Lower leg skin (tissue), 4 donors: ENCODE measurements around the gene KLHDC4. TPM values are rescaled to one million over a fixed set of nuclear protein-coding genes. Genes with fewer than 3 reads are reported as not detected.
A peak's percentile ranks its signal among the peaks of the same experiment; 100 is the strongest.
"Not testable (repeated sequence)": the region's sequence is repeated elsewhere in the genome, so short reads cannot be mapped to it uniquely, and the experiment has no call there.

Source experiments
- DNase-seq, 2 donors: peaks; one replicate each; pipeline ENCODE4 v3.0.0-alpha.2; 2019; ENCODE audit warnings: low spot score in 2 of 2
- H3K4me3 ChIP-seq: fragments of 200-600 bp; sonication (generic); 2 replicates; pipeline ENCODE4 v1.5.1; 2017; ENCODE audit warnings: mild to moderate bottlenecking, low read depth; ENCODE audit not compliant: poor library complexity, severe bottlenecking
- CTCF ChIP-seq, 3 donors: fragments of 450-650 bp; IDR thresholded peaks; one replicate each; pipeline ENCODE4 v1.5.1; 2016; ENCODE audit warnings: antibody characterized with exemption in 3 of 3, mild to moderate bottlenecking in 3 of 3, moderate library complexity in 2 of 3
- POLR2A ChIP-seq, 2 donors: fragments of 450-650 bp; IDR thresholded peaks; one replicate each; pipeline ENCODE4 v1.6.1; 2016 to 2017; ENCODE audit warnings: antibody characterized with exemption in 2 of 2, mild to moderate bottlenecking in 1 of 2, moderate library complexity in 1 of 2
- WGBS, 2 donors: methylation state at CpG; one replicate each; pipeline ENCODE4 v1.1.5; 2018; 5-methylcytosine and 5-hydroxymethylcytosine counted together
- intact Hi-C: fragments of 100-400 bp; cut with DNase I; formaldehyde crosslinking; loops from one replicate; pipeline ENCODE4 v1.15.0; 2023; ENCODE audit warnings: low total_unique reads
- total RNA-seq, 4 donors: library from RNA; depleted of rRNA; stranded (reverse); fragments of >200 nt; gene quantifications; one replicate each; pipeline ENCODE4 v1.1.0, GENCODE V29; 2016

Gene KLHDC4
- 10 to 100 TPM; 25.8 to 70.0 (median 38.1) TPM for total RNA-seq

DNA sequence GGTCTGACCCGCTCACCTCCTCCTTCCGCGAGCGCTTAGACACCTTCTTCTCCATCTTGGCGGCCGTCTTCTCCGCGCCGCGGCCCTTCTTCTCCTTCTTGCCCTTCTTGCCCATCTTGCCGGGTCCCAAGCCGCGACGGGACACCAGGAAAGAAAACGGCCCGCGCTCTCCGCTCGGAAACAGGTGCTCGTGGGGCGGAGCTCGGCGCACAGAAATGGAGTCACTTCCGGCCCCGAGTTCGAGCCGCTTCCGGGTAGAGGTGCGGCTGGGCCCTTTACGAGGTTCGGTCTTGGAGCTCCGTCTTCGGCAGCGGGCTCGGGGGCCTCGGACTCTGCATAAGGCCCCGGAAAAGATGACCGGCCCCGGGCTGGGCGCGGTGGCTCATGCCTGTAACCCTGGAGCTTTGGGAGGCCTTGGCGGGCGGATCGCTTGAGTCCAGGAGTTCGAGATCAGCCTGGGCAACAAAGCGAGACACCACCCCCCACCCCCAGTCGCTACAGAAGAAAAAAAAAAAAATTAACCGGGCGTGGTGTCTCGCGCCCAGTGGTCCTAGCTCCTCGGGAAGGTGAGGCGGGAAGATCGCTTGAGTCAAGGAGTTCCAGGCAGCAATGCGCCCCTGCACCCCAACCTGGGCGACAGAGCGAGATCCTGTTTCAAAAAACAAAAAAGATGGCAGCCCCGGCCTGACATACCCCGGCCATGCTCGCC is at the start of gene KLHDC4:
TSS of gene KLHDC4 (minus strand) at position 211 of the 709 bp plus-strand sequence. CDS start at position 115, 96 bp downstream.
- H3K4me3 ChIP-seq = peak within 1 kb of the TSS; percentile 79
- TF ChIP-seq CTCF (IDR thresholded peaks at IDR 0.05) = no peak
- peak in 1 of 2 donors; percentile 24 for TF ChIP-seq POLR2A (IDR thresholded peaks at IDR 0.05)
- intact Hi-C loops = no loop called here
- peak; percentile 85 to 98 for DNase-seq
- WGBS, 2 donors = 1 to 4% methylated on average over 39 to 60 of the region's 60 CpGs

DNA sequence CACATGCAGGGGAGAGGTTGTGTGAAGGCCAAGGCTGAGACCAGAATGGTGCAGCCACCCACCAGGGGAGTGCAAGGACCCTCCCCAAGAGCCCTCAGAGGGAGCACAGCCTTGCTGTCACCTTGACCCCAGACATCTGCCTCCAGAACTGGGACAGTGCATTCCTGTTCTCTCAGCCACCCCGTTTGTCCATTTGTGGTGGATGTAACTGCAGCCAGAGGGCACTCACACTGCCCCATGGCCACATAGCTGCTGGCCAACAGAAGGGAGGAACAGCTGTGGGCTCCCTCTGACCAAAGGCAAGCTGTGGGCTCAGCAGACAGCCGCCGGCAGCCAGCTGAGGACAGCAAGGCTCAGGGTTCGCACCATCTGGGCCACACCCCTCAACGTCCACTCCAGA is 49.8 kb upstream of the KLHDC4 start:
- no peak for DNase-seq
- intact Hi-C loops = no loop called here
- no peak overlapping the region for H3K4me3 ChIP-seq
- WGBS, 2 donors = 76 to 89% methylated on average over 5 of the region's 5 CpGs
- no peak for TF ChIP-seq CTCF (IDR thresholded peaks at IDR 0.05)
- no peak for TF ChIP-seq POLR2A (IDR thresholded peaks at IDR 0.05)

- DNase-seq = no peak
- H3K4me3 ChIP-seq = no peak overlapping the region
- intact Hi-C loops = no loop called here
- TF ChIP-seq POLR2A (IDR thresholded peaks at IDR 0.05) = no peak
- no peak for TF ChIP-seq CTCF (IDR thresholded peaks at IDR 0.05)
- WGBS, 2 donors = 56 to 67% methylated on average over 10 of the region's 10 CpGs
Measured at GRCh38 chr16:87812200-87812656, 46.4 kb upstream of the KLHDC4 start.

GRCh38 chr16:87811454-87811853 is 45.7 kb upstream of the KLHDC4 start:
- intact Hi-C loops, DNase-seq, H3K4me3 ChIP-seq: not testable (repeated sequence)
- 50 to 68% methylated on average over 1 of the region's 1 CpG for WGBS, 2 donors

- 61 to 71% methylated on average over 15 of the region's 15 CpGs for WGBS, 2 donors
- intact Hi-C loops = no loop called here
- DNase-seq = no peak
- TF ChIP-seq CTCF (IDR thresholded peaks at IDR 0.05) (no peak), POLR2A (IDR thresholded peaks at IDR 0.05) (no peak)
- H3K4me3 ChIP-seq = no peak overlapping the region
Measured at GRCh38 chr16:87809150-87809902, 43.5 kb upstream of the KLHDC4 start.

- TF ChIP-seq POLR2A (IDR thresholded peaks at IDR 0.05) (no peak), CTCF (IDR thresholded peaks at IDR 0.05) (no peak)
- WGBS, 2 donors = 76 to 84% methylated on average over 6 of the region's 6 CpGs
- intact Hi-C loops = no loop called here
- no peak for DNase-seq
- H3K4me3 ChIP-seq = no peak overlapping the region
Measured at GRCh38 chr16:87808108-87808507, 42.3 kb upstream of the KLHDC4 start.
